ENCODE results near the gene CCDC184. TPM values are rescaled to one million over a fixed set of nuclear protein-coding genes. Genes with fewer than 3 reads are reported as not detected.

CCDC184 gene
- total RNA-seq, 2 experiments from 2014 or later = 0.63 to 0.65 TPM

GRCh38 chr12:48160046-48160445, 23.4 kb upstream of the CCDC184 start:
- Mint-ChIP-seq H3K27ac (no peak overlapping the region), H3K9me3 (no peaks in the 10 kb centered on the region), H3K36me3 (ENCODE audit: low read depth) (peaks cover 6% of the 10 kb centered on the region), H3K4me1 (peaks cover 21% of the 10 kb centered on the region), H3K27me3 (peaks cover 2% of the 10 kb centered on the region), H3K4me3 (no peak overlapping the region)
- DNase-seq = no peak
- CTCF ChIA-PET = interaction anchor here (1.6 to 1.8 kb wide), 2 partner anchors 23 to 29 kb away, joined by 3 to 6 read pairs; partner anchors contain the start of gene CCDC184
- POLR2A ChIA-PET = interaction anchor here (1.8 kb wide), 1 partner anchor 55 kb away, joined by 5 read pairs; the partner anchor contains the start of gene SENP1

GRCh38 chr12:48160807-48161206, 22.6 kb upstream of the CCDC184 start:
- Mint-ChIP-seq H3K36me3 (ENCODE audit: low read depth) (peaks cover 6% of the 10 kb centered on the region), H3K9me3 (no peaks in the 10 kb centered on the region), H3K27me3 (peaks cover 5% of the 10 kb centered on the region), H3K4me1 (peaks cover 21% of the 10 kb centered on the region), H3K4me3 (no peak overlapping the region), H3K27ac (no peak overlapping the region)
- no peak for DNase-seq
- POLR2A ChIA-PET = interaction anchor here (1.8 kb wide), 1 partner anchor 55 kb away, joined by 5 read pairs; the partner anchor contains the start of gene SENP1
- CTCF ChIA-PET = interaction anchor here (1.6 to 1.8 kb wide), 2 partner anchors 22 to 28 kb away, joined by 3 to 6 read pairs; partner anchors contain the start of gene CCDC184

- no peak for DNase-seq
- Mint-ChIP-seq H3K9me3 (no peaks in the 10 kb centered on the region), H3K4me3 (no peak overlapping the region), H3K4me1 (peaks cover 4% of the 10 kb centered on the region), H3K27ac (no peak overlapping the region), H3K36me3 (ENCODE audit: low read depth) (no peaks in the 10 kb centered on the region), H3K27me3 (peaks cover 12% of the 10 kb centered on the region)
- CTCF ChIA-PET = interaction anchor here (1.3 kb wide), 1 partner anchor 422 kb away, joined by 3 read pairs; no protein-coding TSS in a partner anchor
- POLR2A ChIA-PET = no interaction called here
Observed at GRCh38 chr12:48163150-48163747, 20.2 kb upstream of the CCDC184 start.

GRCh38 chr12:48164451-48164850, 19.0 kb upstream of the CCDC184 start:
- no peaks in the 10 kb centered on the region for H3K4me1 Mint-ChIP-seq
- no peaks in the 10 kb centered on the region for H3K36me3 Mint-ChIP-seq (ENCODE audit: low read depth)
- no peak for DNase-seq
- ChIA-PET CTCF (interaction anchor here (0.8 to 2.0 kb wide), 6 partner anchors 9 to 453 kb away, joined by 3 to 7 read pairs (median 4); partner anchors contain the start of gene CCDC184), POLR2A (no interaction called here)
- H3K9me3 Mint-ChIP-seq = no peaks in the 10 kb centered on the region
- no peak overlapping the region for H3K27ac Mint-ChIP-seq
- peaks cover 12% of the 10 kb centered on the region for H3K27me3 Mint-ChIP-seq
- no peak overlapping the region for H3K4me3 Mint-ChIP-seq

- Mint-ChIP-seq H3K9me3 (no peaks in the 10 kb centered on the region), H3K27ac (no peak overlapping the region), H3K27me3 (peaks cover 12% of the 10 kb centered on the region), H3K4me1 (no peaks in the 10 kb centered on the region), H3K36me3 (ENCODE audit: low read depth) (no peaks in the 10 kb centered on the region), H3K4me3 (no peak overlapping the region)
- POLR2A ChIA-PET = no interaction called here
- CTCF ChIA-PET = interaction anchor here (1.0 to 2.0 kb wide), 7 partner anchors 8 to 253 kb away, joined by 3 to 7 read pairs (median 4); partner anchors contain the start of genes ASB8 and CCDC184
- DNase-seq = peak; percentile 49
Observed at GRCh38 chr12:48165089-48165981, 18.1 kb upstream of the CCDC184 start.

- POLR2A ChIA-PET = interaction anchor here (1.4 kb wide), 1 partner anchor 11 kb away, joined by 7 read pairs; the partner anchor contains the start of gene ASB8
- CTCF ChIA-PET = interaction anchor here (1.3 kb wide), 1 partner anchor 11 kb away, joined by 5 read pairs; the partner anchor contains the start of gene ASB8
Observed at GRCh38 chr12:48169011-48169410, 14.4 kb upstream of the CCDC184 start.

GRCh38 chr12:48175613-48176416, 7.6 kb upstream of the CCDC184 start:
- H3K9me3 Mint-ChIP-seq = no peaks in the 10 kb centered on the region
- H3K36me3 Mint-ChIP-seq (ENCODE audit: low read depth) = no peaks in the 10 kb centered on the region
- peak overlapping the region; percentile 63 for H3K27ac Mint-ChIP-seq
- H3K4me1 Mint-ChIP-seq = peaks cover 18% of the 10 kb centered on the region
- ChIA-PET CTCF (interaction anchor here (1.2 to 1.4 kb wide), 2 partner anchors 18 to 212 kb away, joined by 3 to 5 read pairs; partner anchors contain the start of genes ASB8 and TMEM106C), POLR2A (interaction anchor here (0.9 to 1.4 kb wide), 4 partner anchors 10 to 23 kb away, joined by 3 to 7 read pairs (median 3); partner anchors contain the start of gene ASB8)
- peak overlapping the region; percentile 35 for H3K4me3 Mint-ChIP-seq
- DNase-seq = no peak
- H3K27me3 Mint-ChIP-seq = peaks cover 22% of the 10 kb centered on the region

More at GRCh38 chr12:48169011-48169410, 14.4 kb upstream of the CCDC184 start:
- H3K9me3 Mint-ChIP-seq = no peaks in the 10 kb centered on the region
- H3K4me3 Mint-ChIP-seq = no peak overlapping the region
- peaks cover 15% of the 10 kb centered on the region for H3K27me3 Mint-ChIP-seq
- DNase-seq = no peak
- H3K27ac Mint-ChIP-seq = no peak overlapping the region
- no peaks in the 10 kb centered on the region for H3K36me3 Mint-ChIP-seq (ENCODE audit: low read depth)
- H3K4me1 Mint-ChIP-seq = no peaks in the 10 kb centered on the region

- no peaks in the 10 kb centered on the region for H3K9me3 Mint-ChIP-seq
- H3K4me3 Mint-ChIP-seq = peak overlapping the region; percentile 35
Observed at GRCh38 chr12:48176417-48176751, 7.1 kb upstream of the CCDC184 start.

GRCh38 chr12:48177982-48178381, 5.5 kb upstream of the CCDC184 start:
- Mint-ChIP-seq H3K36me3 (ENCODE audit: low read depth) (no peaks in the 10 kb centered on the region), H3K4me3 (no peak overlapping the region), H3K27ac (no peak overlapping the region), H3K4me1 (peaks cover 29% of the 10 kb centered on the region), H3K9me3 (no peaks in the 10 kb centered on the region), H3K27me3 (peaks cover 32% of the 10 kb centered on the region)
- no peak for DNase-seq
- ChIA-PET CTCF (interaction anchor here (0.6 to 1.6 kb wide), 3 partner anchors 9 to 20 kb away, joined by 3 to 4 read pairs (median 3); no protein-coding TSS in a partner anchor), POLR2A (interaction anchor here (0.6 to 0.9 kb wide), 2 partner anchors 175 to 198 kb away, joined by 3 to 4 read pairs; no protein-coding TSS in a partner anchor)

More at GRCh38 chr12:48176417-48176751, 7.1 kb upstream of the CCDC184 start:
- Mint-ChIP-seq H3K4me1 (peaks cover 18% of the 10 kb centered on the region), H3K36me3 (ENCODE audit: low read depth) (no peaks in the 10 kb centered on the region), H3K27ac (peak overlapping the region; percentile 63), H3K27me3 (peaks cover 28% of the 10 kb centered on the region)
- DNase-seq = no peak
- ChIA-PET POLR2A (interaction anchor here (1.2 to 1.4 kb wide), 3 partner anchors 9 to 24 kb away, joined by 3 to 7 read pairs (median 3); no protein-coding TSS in a partner anchor), CTCF (interaction anchor here (1.2 to 1.4 kb wide), 2 partner anchors 19 to 213 kb away, joined by 3 to 5 read pairs; partner anchors contain the start of genes ASB8 and TMEM106C)

GRCh38 chr12:48179466-48179865, 4.0 kb upstream of the CCDC184 start:
- no peaks in the 10 kb centered on the region for H3K9me3 Mint-ChIP-seq
- H3K4me3 Mint-ChIP-seq = no peak overlapping the region
- no peak for DNase-seq
- H3K36me3 Mint-ChIP-seq (ENCODE audit: low read depth) = no peaks in the 10 kb centered on the region
- peaks cover 37% of the 10 kb centered on the region for H3K27me3 Mint-ChIP-seq
- ChIA-PET CTCF (interaction anchor here (0.8 to 0.9 kb wide), 2 partner anchors 19 to 439 kb away, joined by 3 read pairs; no protein-coding TSS in a partner anchor), POLR2A (interaction anchor here (1.1 kb wide), 1 partner anchor 18 kb away, joined by 3 read pairs; no protein-coding TSS in a partner anchor)
- peaks cover 34% of the 10 kb centered on the region for H3K4me1 Mint-ChIP-seq
- no peak overlapping the region for H3K27ac Mint-ChIP-seq

- Mint-ChIP-seq H3K9me3 (no peaks in the 10 kb centered on the region), H3K27ac (no peak overlapping the region), H3K36me3 (ENCODE audit: low read depth) (no peaks in the 10 kb centered on the region), H3K4me1 (peaks cover 32% of the 10 kb centered on the region), H3K4me3 (no peak overlapping the region), H3K27me3 (peaks cover 47% of the 10 kb centered on the region)
- CTCF ChIA-PET = no interaction called here
- POLR2A ChIA-PET = interaction anchor here (1.1 to 1.6 kb wide), 2 partner anchors 17 to 74 kb away, joined by 3 read pairs; partner anchors contain the start of gene SENP1
- DNase-seq = no peak
Observed at GRCh38 chr12:48180424-48180823, 3.0 kb upstream of the CCDC184 start.
